Pulmonary artery endothelial cell (primary cell): ENCODE data around the gene YTHDC2. TPM values are rescaled to one million over a fixed set of nuclear protein-coding genes. Genes with fewer than 3 reads are reported as not detected.

Experiments used
- DNase-seq: peaks from one replicate; pipeline ENCODE4 v3.0.0-alpha.2; 2011; ENCODE audit warnings: low read depth, low spot score
- total RNA-seq: library from RNA; depleted of rRNA; stranded (reverse); fragments of >200 nt; gene quantifications from 2 replicates; pipeline ENCODE4 v1.2.3, GENCODE V29; 2014

YTHDC2 gene
- total RNA-seq, 1 donor from 2014 or later: 26.6 TPM

GRCh38 chr5:113519412-113519811 lies 5.9 kb downstream of the YTHDC2 start:
- DNase-seq: no peak

- DNase-seq: no peak
Observed at GRCh38 chr5:113520429-113520828, 6.9 kb downstream of the YTHDC2 start.

DNA sequence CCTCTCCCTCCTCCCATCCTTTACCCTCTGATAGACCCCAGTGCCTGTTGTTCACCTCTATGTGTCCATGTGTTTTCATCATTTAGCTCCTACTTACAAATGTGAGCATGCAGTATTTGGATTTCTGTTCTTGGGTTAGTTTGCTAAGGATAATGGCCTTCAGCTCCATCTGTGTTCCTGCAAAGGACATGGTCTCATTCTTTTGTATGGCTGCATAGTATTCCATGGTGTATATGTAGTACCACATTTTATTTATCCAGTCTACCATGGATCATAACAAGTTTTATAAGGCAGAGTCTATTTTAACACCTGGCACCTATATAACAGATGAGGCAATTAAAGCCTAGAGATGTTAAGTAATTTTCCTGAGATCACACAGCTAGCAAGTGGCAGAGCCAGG lies 7.4 kb downstream of the YTHDC2 start:
- DNase-seq: no peak

GRCh38 chr5:113523168-113523567 lies 9.7 kb downstream of the YTHDC2 start:
- no peak for DNase-seq

- no peak for DNase-seq
Observed at GRCh38 chr5:113524927-113525326, 11.4 kb downstream of the YTHDC2 start.

DNA sequence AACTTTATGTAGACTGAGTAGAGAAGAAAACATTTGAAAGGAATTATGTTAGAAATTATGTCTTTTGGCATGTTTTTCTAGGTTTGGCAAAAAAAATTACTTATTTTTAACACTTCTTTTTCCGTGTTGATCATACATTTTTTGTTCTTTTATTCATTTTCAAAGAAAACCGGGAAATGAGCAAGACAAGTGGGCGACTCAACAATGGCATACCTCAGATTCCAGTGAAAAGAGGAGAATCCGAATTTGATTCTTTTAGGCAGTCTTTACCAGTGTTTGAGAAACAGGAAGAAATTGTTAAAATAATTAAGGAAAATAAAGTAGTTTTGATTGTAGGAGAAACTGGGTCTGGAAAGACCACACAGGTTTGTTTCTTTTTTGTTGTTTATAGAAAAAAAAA lies 12.9 kb downstream of the YTHDC2 start:
- peak; percentile 17 for DNase-seq

DNA sequence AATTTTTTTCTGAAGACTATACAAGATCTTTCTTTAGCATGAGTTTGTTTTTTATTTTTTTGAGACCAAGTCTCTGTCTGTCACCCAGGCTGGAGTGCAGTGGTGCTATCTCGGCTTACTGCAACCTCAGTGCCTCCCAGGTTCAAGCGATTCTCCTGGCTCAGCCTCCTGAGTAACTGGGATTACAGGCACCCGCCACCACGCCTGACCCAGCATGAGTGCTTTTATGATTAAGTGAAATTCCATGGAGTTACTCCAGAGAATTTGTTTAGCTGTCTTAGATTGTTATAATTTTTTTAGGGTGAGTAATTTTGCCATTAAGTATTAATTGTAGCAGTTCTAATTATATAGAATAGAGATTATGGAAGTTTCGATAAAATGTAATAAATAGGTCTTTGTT lies 14.3 kb downstream of the YTHDC2 start:
- no peak for DNase-seq

DNA sequence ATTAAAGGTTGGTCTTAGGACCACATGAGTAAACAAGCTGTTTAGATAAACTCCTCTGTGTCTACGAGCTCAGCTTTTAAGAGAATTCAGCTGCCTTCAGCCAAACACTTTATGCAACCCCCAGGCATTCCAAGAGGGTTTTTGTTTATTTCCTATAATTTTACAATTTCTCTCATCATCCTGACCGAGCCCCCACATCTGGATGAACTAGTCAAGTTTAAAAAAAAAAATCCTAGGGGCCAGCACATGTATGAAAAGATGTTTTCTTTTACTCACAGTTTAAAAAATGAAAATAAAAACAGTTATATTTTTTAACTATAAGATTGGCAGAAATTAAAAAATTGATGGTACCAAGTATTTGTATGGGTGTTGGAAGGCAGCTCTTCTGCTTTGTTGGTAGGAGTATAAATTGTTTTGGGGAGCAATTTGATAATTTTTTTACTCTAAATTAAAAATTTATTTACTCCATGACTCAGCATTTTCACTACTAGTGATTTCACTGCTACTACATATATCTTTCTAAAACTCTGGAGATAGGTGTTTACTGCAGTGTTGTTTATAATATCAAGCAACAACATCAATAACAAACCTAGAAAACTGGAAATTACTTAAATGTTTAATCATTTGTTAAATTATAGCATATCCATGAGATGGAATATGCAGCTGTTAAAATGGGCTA lies 18.1 kb downstream of the YTHDC2 start:
- no peak for DNase-seq

DNA sequence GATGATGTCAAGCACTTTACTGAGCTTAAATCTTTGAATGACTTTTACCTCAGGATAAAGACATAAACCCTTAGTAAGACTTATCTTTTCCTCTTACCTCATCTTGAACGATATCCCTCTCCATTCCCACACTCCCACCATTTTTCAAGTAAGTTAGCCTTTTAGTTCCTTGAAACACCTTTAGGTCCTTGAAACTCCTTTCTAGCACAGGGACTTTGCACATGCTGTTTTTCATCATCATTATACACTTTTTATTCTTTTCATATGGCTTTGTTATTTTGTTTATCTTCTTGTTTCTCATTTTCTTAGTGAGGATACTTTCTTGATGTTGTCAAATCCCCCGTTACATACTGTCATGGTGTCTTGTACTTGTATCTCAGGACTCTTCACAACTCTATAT lies 24.8 kb downstream of the YTHDC2 start:
- no peak for DNase-seq

GRCh38 chr5:113546703-113547183 lies 33.2 kb downstream of the YTHDC2 start:
- DNase-seq: no peak

DNA sequence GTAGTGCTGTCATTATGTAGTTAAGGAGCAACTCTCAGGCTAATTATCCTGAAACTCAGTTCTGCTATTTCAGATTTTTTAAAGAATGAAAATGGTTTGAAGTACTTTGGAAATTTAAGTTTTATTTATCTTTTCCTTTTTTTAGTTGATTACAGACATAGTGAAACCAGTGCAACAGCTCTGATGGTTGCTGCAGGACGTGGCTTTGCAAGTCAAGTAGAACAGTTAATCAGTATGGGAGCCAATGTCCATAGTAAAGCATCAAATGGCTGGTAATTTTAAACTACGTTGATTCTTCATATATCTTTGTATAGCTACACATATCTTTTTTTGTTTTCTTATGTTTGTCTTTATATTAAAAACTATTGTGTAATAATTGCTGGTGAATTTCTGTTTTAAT lies 34.9 kb downstream of the YTHDC2 start:
- DNase-seq: no peak

- DNase-seq: no peak
Observed at GRCh38 chr5:113552137-113552536, 38.6 kb downstream of the YTHDC2 start.

- no peak for DNase-seq
Observed at GRCh38 chr5:113552620-113553019, 39.1 kb downstream of the YTHDC2 start.

GRCh38 chr5:113562828-113563400 lies 49.4 kb downstream of the YTHDC2 start:
- DNase-seq: no peak

DNA sequence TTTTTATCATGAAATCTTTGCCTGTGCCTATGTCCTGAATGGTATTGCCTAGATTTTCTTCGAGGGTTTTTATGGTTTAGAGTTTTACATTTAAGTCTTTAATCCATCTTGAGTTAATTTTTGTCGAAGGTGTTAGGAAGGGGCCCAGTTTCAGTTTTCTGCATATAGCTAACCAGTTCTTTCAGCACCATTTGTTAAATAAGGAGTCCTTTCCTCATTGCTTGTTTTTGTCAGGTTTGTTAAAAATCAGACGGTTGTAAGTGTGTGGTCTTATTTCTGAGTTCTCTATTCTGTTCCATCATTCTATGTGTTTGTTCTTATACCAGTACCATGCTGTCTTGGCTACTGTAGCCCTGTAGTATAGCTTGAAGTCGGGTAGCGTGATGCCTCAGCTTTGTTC lies 55.9 kb downstream of the YTHDC2 start:
- DNase-seq: no peak

DNA sequence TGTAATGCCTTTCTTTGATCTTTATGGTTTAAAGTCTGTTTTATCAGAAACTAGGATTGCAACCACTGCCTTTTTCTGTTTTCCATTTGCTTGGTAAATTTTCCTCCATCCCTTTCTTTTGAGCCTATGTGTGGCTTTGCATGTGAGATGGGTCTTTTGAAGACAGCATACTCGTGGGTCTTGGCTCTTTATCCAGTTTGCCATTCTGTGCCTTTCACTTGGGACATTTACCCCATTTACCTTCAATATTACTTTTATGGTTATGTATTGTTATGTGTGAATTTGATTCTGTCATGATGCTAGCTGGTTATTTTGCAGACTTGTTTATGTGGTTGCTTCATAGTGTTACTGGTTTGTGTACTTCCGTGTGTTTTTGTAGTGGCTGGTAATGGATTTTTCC lies 59.2 kb downstream of the YTHDC2 start:
- DNase-seq: no peak

- no peak for DNase-seq
Observed at GRCh38 chr5:113574417-113574816, 60.9 kb downstream of the YTHDC2 start.

DNA sequence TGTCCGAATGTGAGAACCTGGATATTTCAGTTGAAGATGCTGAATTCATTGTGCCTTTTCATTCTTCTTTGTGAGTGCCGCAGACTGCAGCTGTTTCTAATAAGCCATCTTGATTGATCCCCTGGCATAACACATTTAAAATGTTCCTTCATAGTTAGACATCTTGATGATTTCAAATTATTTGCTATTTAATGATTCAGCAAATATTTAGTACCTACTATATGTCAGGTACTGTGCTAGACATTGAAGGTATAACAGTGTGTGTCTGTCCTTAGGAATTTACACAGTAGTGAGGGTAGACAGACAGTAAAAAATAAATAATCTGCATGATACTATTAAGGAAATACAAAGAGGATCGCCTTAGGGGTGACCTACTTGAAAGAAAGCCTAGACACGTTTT lies 61.6 kb downstream of the YTHDC2 start:
- DNase-seq: no peak

DNA sequence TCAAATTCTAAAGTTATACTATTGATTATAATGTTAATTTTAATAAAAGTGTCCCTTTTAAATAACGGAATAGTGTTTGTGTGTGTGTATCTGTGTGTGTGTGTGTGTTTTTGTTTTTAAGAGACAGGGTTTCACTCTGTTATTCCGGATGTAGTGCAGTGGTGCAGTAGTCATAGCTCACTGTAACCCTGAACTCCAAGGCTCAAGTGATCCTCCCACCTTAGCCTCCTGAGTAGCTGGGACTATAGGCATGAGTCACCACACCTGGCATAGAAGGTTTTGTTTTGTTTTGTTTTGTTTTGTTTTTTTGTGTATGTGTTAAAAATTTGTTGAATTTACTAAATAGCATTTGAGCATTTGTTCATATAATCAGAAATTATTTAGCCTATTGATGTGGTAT lies 64.6 kb downstream of the YTHDC2 start:
- no peak for DNase-seq

- DNase-seq: no peak
Observed at GRCh38 chr5:113581388-113581787, 67.9 kb downstream of the YTHDC2 start.

DNA sequence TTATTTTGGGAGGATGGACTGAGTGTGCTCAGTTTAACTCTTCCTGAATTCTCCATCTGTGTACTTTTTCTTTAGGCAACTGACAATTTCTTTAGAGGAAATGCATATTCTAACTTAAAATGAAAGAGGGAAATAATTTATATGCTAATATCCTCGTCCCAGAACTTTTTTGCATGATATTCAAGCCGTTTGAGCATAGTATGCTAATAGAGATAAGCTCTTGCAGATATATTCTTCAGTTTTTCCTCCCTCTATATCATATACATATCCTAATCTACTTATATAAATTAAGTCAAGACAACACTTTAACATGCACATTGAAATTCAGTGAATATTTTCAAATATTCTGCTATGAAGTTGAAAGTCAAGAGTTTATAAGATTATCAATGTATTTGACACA lies 84.7 kb downstream of the YTHDC2 start:
- DNase-seq: no peak

DNA sequence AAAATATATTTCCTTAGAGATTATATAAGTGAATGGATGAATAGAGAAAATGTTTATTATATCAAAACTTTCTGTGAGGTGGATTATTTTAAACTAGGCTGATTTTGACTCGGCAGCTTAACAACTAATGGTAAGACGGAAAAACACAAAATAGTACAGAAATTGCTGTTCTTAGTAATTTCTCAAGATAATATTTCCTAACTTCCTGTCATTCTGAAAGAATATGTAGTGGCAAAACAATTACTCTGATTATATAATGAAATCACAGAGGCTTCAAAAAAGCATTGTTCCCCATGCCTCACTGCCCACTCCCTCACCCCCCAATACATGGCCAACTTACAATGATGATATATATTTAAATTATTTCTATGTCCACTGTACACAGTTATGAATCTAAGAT lies 85.4 kb downstream of the YTHDC2 start:
- no peak for DNase-seq

DNA sequence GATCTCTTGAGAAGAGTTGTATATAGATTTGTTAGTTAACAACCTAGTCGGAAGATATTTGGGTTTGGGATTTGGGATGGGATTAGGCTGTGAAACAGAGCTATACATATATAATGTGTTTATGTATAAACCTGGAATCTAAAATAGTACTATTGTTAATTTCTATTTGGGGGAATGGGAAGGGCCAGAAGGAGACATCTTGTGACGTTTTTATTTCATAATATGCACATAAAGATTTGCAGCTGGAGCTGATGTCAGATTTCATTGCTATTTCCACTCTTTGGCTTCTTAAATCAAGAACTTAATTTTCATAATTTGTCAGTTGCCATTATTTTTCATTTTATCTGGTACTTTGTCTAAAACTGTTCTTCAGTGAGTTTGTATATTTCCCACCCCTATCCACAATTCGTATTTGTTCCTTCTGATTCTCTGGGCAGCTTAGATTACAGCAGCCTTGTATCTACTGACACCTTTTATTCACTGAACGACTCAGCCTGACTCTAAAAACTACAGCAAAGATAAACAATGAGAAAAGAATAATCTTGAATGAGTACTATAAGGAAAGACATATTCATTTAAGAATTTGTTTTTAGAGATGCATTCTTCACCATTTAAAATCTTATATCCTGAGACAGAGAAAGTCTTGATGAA lies 86.9 kb downstream of the YTHDC2 start:
- DNase-seq: no peak
